HG03469 (cell line): ENCODE data around the gene TMEM214.
A peak's percentile ranks its signal among the peaks of the same experiment; 100 is the strongest.
"Not testable (repeated sequence)": the region's sequence is repeated elsewhere in the genome, so short reads cannot be mapped to it uniquely, and the experiment has no call there.

ENCODE experiments used
- ATAC-seq: cut with Tn5 transposase; IDR thresholded peaks from one replicate; pipeline ENCODE4 v1.9.1; 2021; ENCODE audit warnings: mild to moderate bottlenecking, moderate library complexity, moderate number of reproducible peaks; ENCODE audit not compliant: unreplicated experiment

Gene TMEM214

DNA sequence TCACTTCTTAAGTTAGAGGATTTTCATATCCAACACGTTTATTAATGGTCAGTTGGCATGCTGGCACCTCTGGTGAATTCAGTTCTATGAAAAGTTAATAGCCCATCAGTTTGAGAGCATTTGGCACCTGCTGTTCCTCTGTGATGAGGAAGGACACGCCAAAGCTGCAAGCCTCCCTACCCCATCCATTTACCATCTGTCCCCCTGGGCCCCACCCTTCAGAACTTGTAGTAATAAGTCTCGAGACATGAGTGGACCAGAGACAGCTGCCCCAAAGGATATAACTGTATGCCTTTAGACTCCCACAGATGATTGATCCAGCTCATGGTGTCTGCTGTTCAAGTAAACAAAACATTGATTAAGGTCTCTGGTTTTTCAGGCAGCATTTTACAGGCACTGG lies 32.4 kb downstream of the TMEM214 start:
- no peak for ATAC-seq

DNA sequence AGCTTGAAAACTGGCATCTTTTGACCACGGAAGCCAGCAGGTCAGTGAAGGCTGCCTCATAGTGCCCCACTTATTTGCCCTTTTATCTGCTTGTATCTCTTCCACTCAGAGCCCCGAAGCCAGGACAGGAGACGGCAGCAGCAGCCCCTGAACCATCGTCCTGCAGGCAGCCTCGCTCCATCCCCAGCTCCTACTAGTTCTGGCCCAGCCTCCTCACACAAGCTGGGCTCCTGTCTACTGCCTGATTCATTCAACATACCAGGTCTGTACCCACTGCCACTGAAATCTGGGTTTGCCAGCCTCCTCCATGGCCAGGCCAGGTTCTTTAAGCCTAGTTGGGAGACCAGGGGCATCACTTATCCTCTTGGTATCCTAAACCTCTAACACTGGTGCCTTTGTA lies 34.6 kb downstream of the TMEM214 start:
- ATAC-seq: no peak

DNA sequence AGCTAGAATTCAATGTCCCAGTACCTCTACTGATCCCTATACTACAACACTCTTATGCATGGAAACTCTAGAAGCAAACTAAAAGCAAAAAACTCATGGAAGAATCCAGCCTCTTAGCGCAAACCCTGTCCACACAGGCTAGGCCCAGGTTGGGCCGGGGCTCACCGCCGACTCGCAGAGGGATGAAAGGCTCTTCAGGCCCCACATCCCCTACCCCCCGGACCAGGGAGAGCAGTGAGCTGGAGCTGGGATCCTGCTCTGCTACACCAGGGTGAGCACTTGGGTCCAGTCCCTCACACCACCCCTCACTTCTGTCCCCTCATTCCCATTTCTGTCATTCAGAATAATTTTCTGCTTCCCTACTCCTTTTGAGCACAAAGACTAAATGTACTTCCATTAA lies 36.7 kb downstream of the TMEM214 start:
- no peak for ATAC-seq

DNA sequence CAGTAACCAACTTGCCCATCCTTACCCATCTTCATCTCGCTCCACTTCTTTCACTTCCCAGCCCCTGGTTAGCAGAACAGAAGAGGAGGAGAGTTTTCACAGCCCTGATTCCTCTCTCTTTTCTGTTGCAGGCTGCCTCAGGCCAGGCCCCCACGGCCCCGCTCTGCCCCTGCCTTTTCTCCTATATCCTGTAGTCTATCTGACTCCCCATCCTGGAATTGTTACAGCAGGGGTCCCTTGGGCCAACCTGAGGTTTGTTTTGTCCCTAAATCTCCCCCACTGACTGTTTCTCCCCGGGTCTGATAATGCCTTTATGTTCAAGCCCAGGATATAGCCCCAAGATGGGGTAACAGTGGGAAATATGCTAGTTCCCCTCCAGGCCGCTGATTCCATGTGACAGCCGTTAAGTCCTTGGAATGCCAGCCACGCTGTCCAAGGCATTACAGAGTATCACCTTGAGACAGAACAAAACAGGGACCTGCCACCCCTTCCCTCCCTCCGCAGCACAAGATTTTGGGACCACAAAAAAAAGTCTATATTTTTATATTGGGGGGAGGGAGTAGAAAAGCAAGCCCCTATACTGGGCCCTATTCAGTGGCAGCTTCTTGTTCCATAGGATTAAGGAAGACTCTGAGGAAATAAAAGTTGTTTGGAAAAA lies 37.3 kb downstream of the TMEM214 start:
- no peak for ATAC-seq

DNA sequence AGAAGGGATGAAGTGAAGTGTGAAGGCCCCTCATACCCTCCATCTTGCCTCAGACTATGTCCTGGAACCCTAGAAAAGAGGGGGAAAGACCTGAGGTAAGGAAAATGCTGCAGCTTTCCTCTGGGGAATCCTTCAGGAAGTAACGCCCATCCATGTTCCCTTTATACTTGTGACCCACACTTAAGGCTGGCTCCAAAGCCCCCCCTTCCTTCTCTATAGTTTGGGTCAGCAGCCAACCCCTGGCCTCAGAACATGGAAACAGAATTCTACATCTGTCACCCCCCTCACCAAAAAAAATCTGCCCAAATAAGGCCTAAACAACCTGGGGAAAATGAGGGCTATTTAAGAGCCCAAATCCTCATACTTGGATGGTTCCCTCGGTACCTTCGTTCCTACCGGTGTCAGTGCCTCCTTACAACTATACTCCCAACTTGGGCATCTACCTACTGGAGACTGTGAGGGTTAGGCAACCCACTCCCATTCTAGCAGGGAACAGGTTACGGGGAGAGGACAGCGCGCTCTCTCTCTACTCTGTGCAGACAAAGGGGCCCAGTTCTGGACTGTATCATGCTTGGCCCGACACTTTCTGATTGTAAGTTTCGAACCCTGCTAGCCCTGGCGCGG lies 38.0 kb downstream of the TMEM214 start:
- no peak for ATAC-seq

DNA sequence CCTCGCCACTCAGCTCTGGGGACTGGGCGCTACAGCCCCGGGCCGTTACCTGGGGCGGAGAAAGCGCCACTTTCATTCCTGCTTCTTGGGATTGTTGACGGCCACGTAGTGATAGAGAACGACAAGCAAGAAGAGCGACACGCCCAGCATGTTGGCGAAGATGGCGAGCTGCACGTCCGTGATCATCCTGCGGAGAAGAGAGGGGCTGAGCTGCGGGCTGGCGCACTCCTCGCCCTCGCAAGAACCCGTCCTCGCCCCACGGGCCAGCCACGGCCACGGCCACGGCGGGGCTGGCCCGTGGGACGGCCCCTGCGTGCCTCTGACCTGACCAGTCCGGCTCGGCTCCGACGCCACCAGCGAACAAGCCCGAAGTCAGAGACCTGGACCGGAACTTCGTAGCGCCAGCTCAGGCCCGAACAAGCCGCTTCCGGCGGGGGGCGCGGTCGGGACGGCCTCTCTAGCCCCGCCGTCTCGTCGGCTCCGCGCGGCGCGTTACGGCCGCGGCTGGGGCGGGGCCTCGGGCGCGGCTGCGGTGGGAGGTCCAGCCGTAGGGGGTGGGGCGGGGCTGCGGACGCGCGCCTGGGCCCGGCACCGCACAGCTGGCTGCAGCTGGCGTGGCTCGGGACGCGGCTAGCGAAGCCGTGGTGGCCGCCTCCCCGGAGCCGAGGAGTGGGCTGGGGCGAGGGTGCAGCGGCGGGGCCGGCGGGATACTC lies 38.7 kb downstream of the TMEM214 start, which contains the start of gene OST4:
Gene OST4, minus strand, starts transcription at position 378 of the 713 bp plus-strand sequence.
- peak; percentile 80 for ATAC-seq

DNA sequence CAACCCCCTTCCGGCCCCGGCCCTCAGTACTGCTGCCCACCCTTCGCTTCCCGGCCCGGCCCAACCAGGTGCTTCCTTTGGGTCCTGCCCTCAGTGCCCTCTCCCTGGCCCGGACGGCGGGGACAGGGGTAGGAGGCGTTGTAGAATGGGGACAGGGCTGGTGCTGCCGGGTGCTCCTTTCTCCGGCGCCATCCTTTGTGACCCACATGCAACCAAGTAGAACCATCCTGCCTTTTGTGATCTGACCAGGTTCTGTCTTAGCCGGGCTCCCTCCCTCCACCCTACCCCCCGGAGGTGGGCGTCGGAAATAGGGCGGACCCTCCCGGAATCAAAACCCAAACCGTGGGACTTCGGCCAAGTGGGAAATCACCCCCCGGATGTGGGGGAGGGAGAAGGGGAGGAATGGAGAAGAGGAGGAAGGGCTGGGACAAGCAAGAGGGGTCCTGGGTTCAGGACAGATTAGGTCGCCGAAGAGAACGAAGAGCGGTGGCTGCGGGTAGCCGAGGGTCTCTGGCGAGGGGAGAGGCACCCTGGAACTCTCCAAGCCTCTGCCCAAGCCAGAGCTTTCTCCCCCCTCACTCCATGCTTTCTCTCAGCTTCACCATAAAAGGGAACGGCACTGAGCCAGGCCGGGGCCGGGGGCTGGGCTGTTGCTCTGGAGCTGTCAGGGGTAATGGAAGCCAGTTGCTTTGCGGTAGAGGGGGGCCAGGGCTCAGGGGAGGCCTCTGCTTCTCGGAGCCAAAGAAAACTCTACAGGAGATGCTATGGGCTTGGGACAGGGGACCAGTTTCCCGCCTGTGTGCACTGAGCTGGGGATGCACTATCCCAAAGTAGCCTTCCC lies 39.4 kb downstream of the TMEM214 start:
- ATAC-seq: no peak

DNA sequence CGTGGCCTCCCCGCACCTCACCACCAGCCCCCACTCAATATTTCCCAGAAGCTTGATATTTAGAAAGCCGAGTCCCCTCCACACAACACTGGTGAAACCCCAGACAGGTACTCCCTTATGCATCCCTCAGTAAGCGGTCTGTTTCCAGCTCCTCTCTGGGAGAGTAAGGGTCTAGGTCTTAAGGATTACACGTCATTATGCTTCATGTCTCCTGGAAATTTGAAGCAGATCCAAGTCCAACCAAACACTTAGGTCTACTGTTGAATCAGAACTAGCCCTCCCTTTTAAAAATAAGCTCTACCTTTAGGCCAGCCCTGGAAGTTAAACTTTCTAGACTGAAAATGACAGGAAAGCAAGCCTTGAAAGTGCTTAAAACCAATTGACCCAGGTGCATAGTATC lies 40.2 kb downstream of the TMEM214 start:
- ATAC-seq: no peak

DNA sequence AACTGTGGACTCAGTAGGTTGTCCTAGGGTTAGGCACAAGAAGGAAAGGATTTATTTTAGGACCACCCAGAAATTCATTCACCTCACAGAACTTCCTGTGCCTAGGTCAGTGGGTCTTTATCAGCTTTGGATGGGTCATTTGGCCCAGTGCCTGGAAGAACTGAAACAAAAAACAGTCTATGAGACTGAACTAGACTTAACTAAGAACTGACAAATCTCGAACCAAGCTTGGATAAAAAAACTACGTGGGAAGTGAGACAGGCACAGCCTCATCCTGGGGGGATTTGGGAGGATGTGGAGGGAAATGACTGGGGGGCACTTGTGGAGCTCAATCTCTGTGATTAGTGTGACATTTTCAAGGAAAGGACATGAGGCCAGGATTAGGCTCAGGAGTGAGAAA lies 41.0 kb downstream of the TMEM214 start:
- ATAC-seq: no peak

DNA sequence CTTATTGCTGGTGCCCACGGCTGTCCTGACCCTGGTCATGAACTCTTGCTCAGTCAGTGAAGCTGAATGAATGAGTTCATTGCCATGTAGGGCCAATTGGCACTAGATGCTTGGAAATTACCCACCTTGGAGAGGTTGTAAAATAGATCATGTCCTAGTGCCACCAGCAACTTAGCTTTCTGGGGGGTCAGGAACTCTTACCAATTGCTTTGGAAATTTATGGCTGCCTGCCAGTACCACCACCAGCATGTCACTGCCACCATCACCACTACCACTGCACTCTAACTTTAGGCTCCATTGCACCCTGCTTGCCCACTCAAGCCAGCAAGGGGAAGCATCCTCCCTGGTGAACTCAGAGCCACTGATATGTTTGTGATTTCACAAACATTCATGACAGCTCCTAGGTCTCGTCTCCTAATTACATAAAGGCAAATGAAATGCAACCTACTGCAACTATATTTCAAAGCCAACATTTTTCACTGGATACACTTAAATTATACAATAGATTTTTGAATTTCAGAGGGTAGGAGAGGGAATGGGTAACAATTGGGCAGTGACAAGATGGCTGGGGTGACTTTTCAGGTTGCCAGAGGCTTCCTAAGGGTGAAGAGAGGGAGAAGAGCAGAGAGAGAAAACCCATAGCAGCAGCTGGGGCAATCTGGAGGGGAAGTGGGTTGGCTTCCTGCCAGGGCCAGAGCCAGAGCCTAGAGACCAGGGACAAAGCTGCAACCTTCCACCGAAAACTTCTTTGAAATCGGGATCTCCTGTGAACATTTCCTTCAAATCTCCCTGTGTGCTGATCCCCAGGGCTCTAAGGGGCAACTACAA lies 42.2 kb downstream of the TMEM214 start:
- ATAC-seq: no peak

DNA sequence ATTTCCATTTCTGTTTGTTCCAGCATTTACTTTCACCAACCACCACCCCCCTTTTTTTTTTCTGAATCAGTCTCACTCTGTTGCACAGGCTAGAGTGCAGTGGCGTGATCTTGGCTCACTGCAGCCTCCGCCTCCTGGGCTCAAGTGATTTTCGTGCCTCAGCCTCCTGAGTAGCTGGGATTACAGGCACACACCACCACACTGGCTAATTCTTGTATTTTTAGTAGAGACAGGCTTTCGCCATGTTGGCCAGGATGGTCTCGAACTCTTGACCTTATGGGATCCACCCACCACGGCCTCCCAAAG lies 42.8 kb downstream of the TMEM214 start:
- ATAC-seq: not testable (repeated sequence)

DNA sequence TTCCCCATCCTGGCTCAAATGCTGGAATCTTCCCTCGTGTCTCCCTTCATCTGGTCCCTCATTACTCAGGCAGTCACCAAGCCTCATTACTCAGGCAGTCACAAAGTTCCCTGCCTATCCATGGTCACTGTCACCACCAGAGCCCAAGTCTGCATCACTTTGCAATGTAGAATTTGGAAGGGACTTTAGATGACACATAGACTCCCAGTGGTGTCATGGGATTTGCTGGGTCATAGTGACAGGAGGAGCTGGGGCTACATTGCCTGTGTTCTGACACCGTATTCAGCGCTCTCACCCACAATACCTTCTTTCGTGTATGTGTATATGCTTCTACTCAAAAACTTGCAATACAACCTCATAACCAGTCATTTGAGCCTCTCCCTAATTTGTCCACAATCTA lies 43.6 kb downstream of the TMEM214 start:
- ATAC-seq: no peak

DNA sequence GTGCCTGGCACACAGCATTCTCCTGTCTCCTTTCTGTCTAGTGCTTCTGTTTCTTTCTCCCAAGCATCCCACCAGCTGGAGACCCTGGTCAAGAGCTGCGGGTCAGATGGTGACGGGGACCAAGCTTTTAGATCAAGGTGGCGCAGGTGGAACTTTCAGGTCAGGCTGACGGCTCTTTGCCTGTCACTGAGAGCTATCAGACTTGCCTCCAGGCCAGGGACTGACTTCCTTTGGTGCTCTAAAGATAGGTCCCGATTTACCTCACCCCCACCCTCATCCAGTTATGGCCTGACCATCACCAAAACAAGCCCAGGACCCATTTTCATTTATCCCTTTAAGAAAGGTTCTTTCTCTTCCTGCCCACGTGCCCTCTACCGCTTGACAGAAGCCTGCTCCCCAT lies 44.5 kb downstream of the TMEM214 start:
- no peak for ATAC-seq

DNA sequence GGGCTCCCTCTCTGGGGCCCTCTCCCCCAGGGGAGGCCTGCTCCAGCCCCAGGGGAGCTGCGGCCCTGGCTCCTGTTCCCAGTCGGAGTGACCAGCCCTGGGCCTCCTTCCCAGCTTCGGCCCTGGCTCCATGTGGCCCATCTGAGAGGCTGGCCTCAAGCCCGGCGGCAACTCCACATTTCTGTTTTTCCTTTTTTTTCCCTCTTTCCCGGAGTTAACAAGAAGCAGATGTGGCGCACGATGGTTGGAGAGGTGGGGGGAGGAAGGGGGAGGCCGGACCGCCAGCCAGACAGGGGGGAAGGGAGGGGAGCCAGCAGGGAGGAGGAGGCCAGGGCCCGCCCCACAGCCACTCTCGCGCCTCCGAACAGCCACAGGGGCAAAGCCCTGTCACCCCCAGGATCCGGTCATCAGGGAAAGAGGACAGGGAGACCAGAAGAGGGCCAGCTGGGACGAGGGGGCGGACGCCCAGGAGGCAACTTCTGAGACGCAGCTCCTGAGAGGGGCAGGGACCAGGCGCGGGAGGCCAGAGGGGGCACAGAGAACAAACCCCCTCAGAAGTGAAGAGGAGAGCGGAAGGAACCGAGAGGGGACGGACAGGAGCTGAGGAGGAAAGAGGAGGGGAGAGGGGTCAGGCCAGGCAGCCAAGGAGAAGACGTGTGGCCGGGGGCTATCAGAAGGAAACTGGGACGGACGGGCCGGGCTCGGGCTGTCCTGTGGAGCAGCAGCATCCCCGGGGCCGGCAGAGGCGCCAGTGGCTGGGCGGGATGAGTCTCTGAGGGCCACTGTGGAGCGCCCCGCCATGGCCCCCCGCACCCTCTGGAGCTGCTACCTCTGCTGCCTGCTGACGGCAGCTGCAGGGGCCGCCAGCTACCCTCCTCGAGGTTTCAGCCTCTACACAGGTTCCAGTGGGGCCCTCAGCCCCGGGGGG lies 45.8 kb downstream of the TMEM214 start, which contains the start of gene EMILIN1:
Gene EMILIN1, plus strand, starts transcription at position 349 of the 928 bp plus-strand sequence. Its CDS starts 451 bp downstream, at position 800.
- no peak for ATAC-seq

DNA sequence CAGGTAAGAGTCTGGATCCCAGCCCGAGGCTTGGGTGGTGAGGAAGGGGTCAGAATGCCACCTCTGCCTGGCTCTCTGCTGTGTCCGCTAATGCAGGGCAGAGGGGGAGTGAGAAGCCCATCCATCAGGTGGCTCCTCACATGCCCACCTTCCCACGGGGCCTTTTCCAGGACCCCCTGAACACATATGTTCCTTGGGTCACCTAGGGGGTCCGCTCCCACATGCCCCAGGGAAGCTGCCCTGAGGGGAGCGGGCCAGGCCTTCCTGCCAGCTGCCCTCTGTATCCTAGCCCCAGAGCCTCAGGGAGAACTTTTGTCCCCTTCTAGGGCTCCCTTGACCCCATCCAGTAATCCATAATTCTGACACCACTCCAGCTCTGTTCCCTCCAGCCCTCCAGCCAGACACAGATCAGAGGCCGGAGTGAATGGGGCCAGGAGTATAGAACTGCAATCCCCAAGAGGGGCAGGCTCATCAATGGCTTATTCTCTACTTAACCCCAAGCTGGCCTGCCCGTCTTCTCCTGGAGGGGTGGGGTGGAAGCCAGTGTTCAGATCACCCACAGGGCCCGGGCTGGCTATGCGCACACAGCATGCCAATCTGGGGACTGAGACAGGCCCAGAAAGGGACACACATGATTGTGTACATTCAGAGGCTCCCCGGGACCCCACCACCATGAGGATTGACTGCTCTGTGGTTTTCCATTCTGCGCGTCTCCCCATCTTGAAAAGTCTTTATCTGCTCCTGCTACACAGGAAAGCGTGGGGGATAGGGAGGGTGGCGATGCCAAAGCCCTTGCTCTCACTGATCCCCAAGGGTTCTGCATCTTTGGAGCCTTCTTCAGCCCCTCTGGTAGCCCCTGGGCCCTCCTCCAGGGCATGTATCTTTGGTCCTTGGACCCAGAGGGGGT lies 46.7 kb downstream of the TMEM214 start:
- no peak for ATAC-seq

DNA sequence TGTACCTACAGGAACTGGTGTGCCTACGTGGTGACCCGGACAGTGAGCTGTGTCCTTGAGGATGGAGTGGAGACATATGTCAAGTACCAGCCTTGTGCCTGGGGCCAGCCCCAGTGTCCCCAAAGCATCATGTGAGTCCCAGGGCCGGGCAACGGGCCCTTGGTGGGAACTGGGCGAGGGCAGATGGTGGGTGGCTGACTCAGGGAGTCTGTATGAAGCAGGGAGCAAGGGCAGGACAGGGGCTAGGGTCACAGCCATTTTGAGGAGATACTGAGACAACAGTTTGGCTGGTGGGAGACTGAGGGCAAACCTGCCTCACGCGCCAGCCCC lies 47.3 kb downstream of the TMEM214 start:
- no peak for ATAC-seq

DNA sequence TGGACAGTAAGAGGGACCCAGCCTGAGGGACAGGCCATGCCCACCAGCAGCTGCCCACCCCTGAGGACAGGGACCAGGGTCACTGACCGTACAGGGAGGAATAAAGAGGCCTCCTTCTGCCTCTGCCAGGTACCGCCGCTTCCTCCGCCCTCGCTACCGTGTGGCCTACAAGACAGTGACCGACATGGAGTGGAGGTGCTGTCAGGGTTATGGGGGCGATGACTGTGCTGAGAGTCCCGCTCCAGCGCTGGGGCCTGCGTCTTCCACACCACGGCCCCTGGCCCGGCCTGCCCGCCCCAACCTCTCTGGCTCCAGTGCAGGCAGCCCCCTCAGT lies 47.8 kb downstream of the TMEM214 start:
- no peak for ATAC-seq

DNA sequence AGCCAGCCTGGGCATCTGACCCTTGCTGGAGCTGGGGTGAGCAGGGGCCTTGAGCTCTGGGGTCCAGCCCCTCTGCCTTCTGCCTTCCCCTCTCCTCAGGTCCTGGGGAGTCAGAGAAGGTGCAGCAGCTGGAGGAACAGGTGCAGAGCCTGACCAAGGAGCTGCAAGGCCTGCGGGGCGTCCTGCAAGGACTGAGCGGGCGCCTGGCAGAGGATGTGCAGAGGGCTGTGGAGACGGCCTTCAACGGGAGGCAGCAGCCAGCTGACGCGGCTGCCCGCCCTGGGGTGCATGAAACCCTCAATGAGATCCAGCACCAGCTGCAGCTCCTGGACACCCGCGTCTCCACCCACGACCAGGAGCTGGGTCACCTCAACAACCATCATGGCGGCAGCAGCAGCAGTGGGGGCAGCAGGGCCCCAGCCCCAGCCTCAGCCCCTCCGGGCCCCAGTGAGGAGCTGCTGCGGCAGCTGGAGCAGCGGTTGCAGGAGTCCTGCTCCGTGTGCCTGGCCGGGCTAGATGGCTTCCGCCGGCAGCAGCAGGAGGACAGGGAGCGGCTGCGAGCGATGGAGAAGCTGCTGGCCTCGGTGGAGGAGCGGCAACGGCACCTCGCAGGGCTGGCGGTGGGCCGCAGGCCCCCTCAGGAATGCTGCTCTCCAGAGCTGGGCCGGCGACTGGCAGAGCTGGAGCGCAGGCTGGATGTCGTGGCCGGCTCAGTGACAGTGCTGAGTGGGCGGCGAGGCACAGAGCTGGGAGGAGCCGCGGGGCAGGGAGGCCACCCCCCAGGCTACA lies 49.4 kb downstream of the TMEM214 start:
- ATAC-seq: no peak
